H9 (cell line): ENCODE results near the gene PMEPA1. TPM values are rescaled to one million over a fixed set of nuclear protein-coding genes. Genes with fewer than 3 reads are reported as not detected.
A peak's percentile ranks its signal among the peaks of the same experiment; 100 is the strongest.

Experiments used
- DNase-seq: peaks from one replicate; pipeline ENCODE4 v3.0.0-alpha.2; 2017
- H2AFZ ChIP-seq: one replicate; pipeline ENCODE4 v1.6.1; 2013; ENCODE audit warnings: mild to moderate bottlenecking, low read length, control low read depth, moderate library complexity
- H2AK5ac ChIP-seq: 2 replicates; pipeline ENCODE4 v1.6.1; 2013; ENCODE audit warnings: low read length, control low read depth, mixed read lengths; ENCODE audit not compliant: insufficient read length
- H2BK120ac ChIP-seq: one replicate; pipeline ENCODE4 v1.6.1; 2013; ENCODE audit warnings: low read depth, mild to moderate bottlenecking, low read length, control low read depth, inconsistent platforms; ENCODE audit not compliant: poor library complexity, severe bottlenecking
- H2BK12ac ChIP-seq: 2 replicates; pipeline ENCODE4 v1.6.1; 2013; ENCODE audit warnings: low read length, control low read depth, mixed read lengths, low read depth; ENCODE audit not compliant: insufficient read length
- H2BK15ac ChIP-seq: 2 replicates; pipeline ENCODE4 v1.6.1; 2013; ENCODE audit warnings: low read depth, low read length, control low read depth
- H2BK20ac ChIP-seq: one replicate; pipeline ENCODE4 v1.6.1; 2013; ENCODE audit warnings: low read depth, mild to moderate bottlenecking, low read length, control low read depth, inconsistent platforms; ENCODE audit not compliant: poor library complexity, severe bottlenecking
- H2BK5ac ChIP-seq: 2 replicates; pipeline ENCODE4 v1.6.1; 2013; ENCODE audit warnings: low read length, control low read depth, mixed read lengths; ENCODE audit not compliant: insufficient read length
- H3K14ac ChIP-seq: 2 replicates; pipeline ENCODE4 v1.6.1; 2013; ENCODE audit warnings: low read length, control low read depth; ENCODE audit not compliant: insufficient read depth
- H3K18ac ChIP-seq: 2 replicates; pipeline ENCODE4 v1.6.1; 2013; ENCODE audit warnings: low read depth, mild to moderate bottlenecking, mixed read lengths, low read length, control low read depth; ENCODE audit not compliant: insufficient read length
- H3K23ac ChIP-seq: 2 replicates; pipeline ENCODE4 v1.6.1; 2013; ENCODE audit warnings: low read length, control low read depth, mixed read lengths, low read depth; ENCODE audit not compliant: insufficient read length
- H3K23me2 ChIP-seq: 2 replicates; pipeline ENCODE4 v1.6.1; 2013; ENCODE audit warnings: low read depth, mild to moderate bottlenecking, mixed read lengths, low read length, control low read depth; ENCODE audit not compliant: insufficient read length, poor library complexity, severe bottlenecking
- H3K27ac ChIP-seq: 2 replicates; pipeline ENCODE4 v1.5.1; 2013; ENCODE audit warnings: low read length, control low read depth, mixed read lengths, low read depth; ENCODE audit not compliant: insufficient read length
- H3K27me3 ChIP-seq: 2 replicates; pipeline ENCODE4 v1.6.1; 2013; ENCODE audit warnings: low read length, control low read depth, inconsistent platforms; ENCODE audit not compliant: insufficient read depth
- H3K4ac ChIP-seq: 2 replicates; pipeline ENCODE4 v1.6.1; 2013; ENCODE audit warnings: low read depth, mild to moderate bottlenecking, control low read depth, inconsistent platforms, low read length, moderate library complexity
- H3K4me1 ChIP-seq: 2 replicates; pipeline ENCODE4 v1.6.1; 2013; ENCODE audit warnings: low read length, control low read depth, inconsistent platforms; ENCODE audit not compliant: insufficient read depth
- H3K4me2 ChIP-seq: 2 replicates; pipeline ENCODE4 v1.6.1; 2013; ENCODE audit warnings: low read length, control low read depth, mixed read lengths; ENCODE audit not compliant: insufficient read length, insufficient read depth
- H3K56ac ChIP-seq: 2 replicates; pipeline ENCODE4 v1.6.1; 2013; ENCODE audit warnings: low read depth, mild to moderate bottlenecking, mixed read lengths, low read length, control low read depth; ENCODE audit not compliant: insufficient read length
- H3K79me1 ChIP-seq: 2 replicates; pipeline ENCODE4 v1.6.1; 2013; ENCODE audit warnings: low read depth, mild to moderate bottlenecking, moderate library complexity, low read length, control low read depth, inconsistent platforms; ENCODE audit not compliant: insufficient read depth, poor library complexity, severe bottlenecking
- H3K79me2 ChIP-seq: 2 replicates; pipeline ENCODE4 v1.6.1; 2013; ENCODE audit warnings: low read length, control low read depth, inconsistent platforms; ENCODE audit not compliant: insufficient read depth
- H3K9ac ChIP-seq: 2 replicates; pipeline ENCODE4 v1.6.1; 2013; ENCODE audit warnings: low read length, control low read depth, mixed read lengths; ENCODE audit not compliant: insufficient read length; ENCODE audit errors: extremely low read depth
- H3K9me3 ChIP-seq: one replicate; pipeline ENCODE4 v1.6.1; 2013; ENCODE audit warnings: low read depth, low read length, inconsistent platforms; ENCODE audit not compliant: control insufficient read depth
- H3T11ph ChIP-seq: one replicate; pipeline ENCODE4 v1.6.1; 2013; ENCODE audit warnings: mild to moderate bottlenecking, low read length, control low read depth, inconsistent platforms
- H4K20me1 ChIP-seq: one replicate; pipeline ENCODE4 v1.6.1; 2013; ENCODE audit not compliant: control insufficient read depth, insufficient read length, insufficient read depth
- H4K5ac ChIP-seq: 2 replicates; pipeline ENCODE4 v1.6.1; 2013; ENCODE audit warnings: low read depth, mild to moderate bottlenecking, mixed read lengths, low read length, control low read depth; ENCODE audit not compliant: insufficient read length
- H4K8ac ChIP-seq: replicated peaks from 2 replicates; pipeline ENCODE4 v1.6.1; 2013; ENCODE audit warnings: low read length, control low read depth, mixed read lengths, low read depth; ENCODE audit not compliant: insufficient read length
- H4K91ac ChIP-seq: 2 replicates; pipeline ENCODE4 v1.6.1; 2013; ENCODE audit warnings: low read depth, mild to moderate bottlenecking, moderate library complexity, mixed read lengths, low read length, control low read depth; ENCODE audit not compliant: insufficient read length
- H3K27ac Mint-ChIP-seq, 3 experiments: 2 replicates in 2 of 3; 3 replicates in 1 of 3; pipeline ENCODE4 v1.8.0; 2020 to 2021; ENCODE audit warnings: mixed read lengths in 3 of 3, mild to moderate bottlenecking in 1 of 3, moderate library complexity in 1 of 3
- H3K27me3 Mint-ChIP-seq: 2 replicates; pipeline ENCODE4 v1.8.0; 2021; ENCODE audit warnings: low read depth, mild to moderate bottlenecking, moderate library complexity, mixed read lengths
- H3K36me3 Mint-ChIP-seq, 3 experiments: 2 replicates in 2 of 3; 3 replicates in 1 of 3; pipeline ENCODE4 v1.8.0; 2020 to 2021; ENCODE audit warnings: low read depth in 3 of 3, mixed read lengths in 3 of 3; ENCODE audit not compliant: insufficient read depth in 1 of 3
- H3K4me1 Mint-ChIP-seq, 2 experiments: 2 replicates each; pipeline ENCODE4 v1.8.0; 2020; ENCODE audit warnings: mixed read lengths in 2 of 2
- H3K4me3 Mint-ChIP-seq, 2 experiments: 2 replicates in 1 of 2; 3 replicates in 1 of 2; pipeline ENCODE4 v1.8.0; 2020 to 2021; ENCODE audit warnings: mild to moderate bottlenecking in 2 of 2, mixed read lengths in 2 of 2, moderate library complexity in 1 of 2
- H3K9me3 Mint-ChIP-seq, 2 experiments: 2 replicates in 1 of 2; 3 replicates in 1 of 2; pipeline ENCODE4 v1.8.0; 2020; ENCODE audit warnings: mild to moderate bottlenecking in 2 of 2, mixed read lengths in 2 of 2, moderate library complexity in 1 of 2
- CTCF ChIP-seq: fragments of 200-600 bp; sonication (generic); conservative IDR thresholded peaks from 3 replicates; pipeline ENCODE4 v1.8.0; 2021; ENCODE audit warnings: antibody characterized with exemption, mild to moderate bottlenecking
- WGBS: extraction: QIAGEN DNeasy Blood & Tissue Kit; methylation state at CpG from one replicate; pipeline ENCODE4 v1.1.7; 2013; ENCODE audit warnings: missing lambda C conversion rate, low lambda C conversion rate, mixed read lengths; ENCODE audit not compliant: insufficient read length; ENCODE audit errors: extremely low coverage; 5-methylcytosine and 5-hydroxymethylcytosine counted together
- total RNA-seq: library from RNA; stranded (reverse); gene quantifications from 2 replicates; pipeline ENCODE4 v1.2.1, GENCODE V29; 2021

PMEPA1 gene
- total RNA-seq, 1 experiment from 2014 or later = 34.6 TPM

DNA sequence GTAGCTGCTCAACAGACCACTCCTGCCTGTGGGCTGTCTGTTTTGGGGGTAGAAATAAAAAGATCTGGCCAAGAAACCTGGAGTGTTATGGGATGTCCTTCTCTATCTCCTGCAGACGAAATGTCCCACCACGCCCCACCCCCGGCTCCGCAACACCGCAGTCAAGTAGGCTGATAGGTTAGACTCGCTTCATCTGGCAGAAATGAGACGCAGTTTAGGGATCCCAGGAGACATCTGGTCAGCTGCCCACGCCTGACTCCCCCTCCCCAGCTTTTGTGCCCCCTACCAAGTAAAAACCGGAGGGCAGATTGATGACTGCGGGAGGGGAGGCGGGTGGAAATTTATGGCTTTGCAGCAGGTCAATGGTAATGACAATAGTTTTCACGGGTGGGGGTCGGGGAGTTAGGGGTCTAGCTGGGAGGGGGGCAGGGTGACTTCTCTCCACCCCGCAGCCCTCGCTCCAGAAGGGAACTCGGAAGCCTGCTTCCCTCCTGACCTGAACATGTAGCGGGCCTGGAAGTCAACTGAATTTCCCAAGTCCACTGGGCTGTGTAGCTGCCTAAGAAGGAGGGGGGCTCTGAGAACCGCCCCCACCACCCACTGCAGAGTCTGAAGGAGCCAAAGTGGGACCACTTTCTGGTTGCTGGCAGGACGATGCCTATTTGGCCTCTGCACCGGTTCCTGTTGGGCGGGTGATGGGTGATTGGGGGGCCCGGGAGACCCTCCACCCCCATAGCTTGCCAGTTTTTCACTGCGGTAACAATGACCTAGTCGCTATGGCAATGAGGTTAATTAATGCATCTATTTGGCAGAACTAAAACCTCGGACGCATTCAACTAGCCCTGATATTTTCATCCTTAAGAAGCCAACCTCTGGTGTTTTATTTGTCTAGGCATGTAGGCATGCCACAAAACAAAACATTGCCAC lies 25.7 kb downstream of the PMEPA1 start:
- H3K9ac ChIP-seq = no peak overlapping the region
- WGBS = no CpG with 5 or more reads among the region's 26 CpGs

More for the DNA sequence above, 25.7 kb downstream of the PMEPA1 start:
- H4K91ac ChIP-seq = no peak overlapping the region
- H2BK5ac ChIP-seq = no peak overlapping the region
- H2BK15ac ChIP-seq = no peak overlapping the region
- no peak for TF ChIP-seq CTCF
- H3K27ac ChIP-seq = no peak overlapping the region
- no peaks in the 10 kb centered on the region for H3K23me2 ChIP-seq
- peaks cover 67 to 82% of the 10 kb centered on the region in 2 experiments for H3K4me1 Mint-ChIP-seq
- no peak overlapping the region for H4K8ac ChIP-seq
- no peak overlapping the region for H3K18ac ChIP-seq
- no peaks in the 10 kb centered on the region for H3K9me3 Mint-ChIP-seq
- no peak overlapping the region for H2BK120ac ChIP-seq
- H4K5ac ChIP-seq = no peak overlapping the region
- H3K27ac Mint-ChIP-seq = peak overlapping the region in 2 of 3 experiments; percentile 28 to 84; a peak in 3 of 7 replicates
- no peak overlapping the region for H3K23ac ChIP-seq
- H3K79me1 ChIP-seq = no peaks in the 10 kb centered on the region
- no peak overlapping the region for H2AK5ac ChIP-seq
- no peak overlapping the region for H3K56ac ChIP-seq
- no peak overlapping the region for H2AFZ ChIP-seq
- no peaks in the 10 kb centered on the region for H3K27me3 Mint-ChIP-seq
- H2BK12ac ChIP-seq = no peak overlapping the region
- DNase-seq = no peak
- H4K20me1 ChIP-seq = no peaks in the 10 kb centered on the region
- H3K79me2 ChIP-seq = peaks cover 15% of the 10 kb centered on the region; the same call in 1 of the 2 replicates
- H3K4me3 Mint-ChIP-seq = peak overlapping the region in 1 of 2 experiments; percentile 61; a peak in 4 of 5 replicates
- peaks cover 22% of the 10 kb centered on the region; the same call in 1 of the 2 replicates for H3K4me1 ChIP-seq
- peaks cover 0 to 15% (median 4%) of the 10 kb centered on the region in 3 experiments; a peak in 4 of 7 replicates for H3K36me3 Mint-ChIP-seq
- no peak overlapping the region for H3T11ph ChIP-seq
- no peak overlapping the region for H3K4ac ChIP-seq
- no peaks in the 10 kb centered on the region for H3K27me3 ChIP-seq
- no peaks in the 10 kb centered on the region for H3K9me3 ChIP-seq
- 0 out of 2 replicates have a peak overlapping the region, but pooled peaks have one; percentile 47 for H3K14ac ChIP-seq
- no peak overlapping the region for H2BK20ac ChIP-seq
- no peak overlapping the region for H3K4me2 ChIP-seq
